ENCODE measurements around the gene RBM42.

RBM42 gene

GRCh38 chr19:35641515-35642151 lies 12.8 kb downstream of the RBM42 start, which contains the start of gene ETV2:
Gene ETV2, plus strand, starts transcription at chr19:35641745. Its CDS starts 716 bp downstream, at chr19:35642461.
- H3K4me3 Mint-ChIP-seq, result peak within 1 kb of the TSS; percentile 84
- DNase-seq, result peak; percentile 52
- no peak within 1 kb of the TSS for H3K27ac Mint-ChIP-seq

GRCh38 chr19:35642312-35642711 lies 13.5 kb downstream of the RBM42 start:
- Mint-ChIP-seq H3K27ac (no peak overlapping the region), H3K4me1 (peaks cover 46% of the 10 kb centered on the region), H3K4me3 (peak overlapping the region; percentile 84), H3K36me3 (ENCODE audit: low read depth) (peaks cover 8% of the 10 kb centered on the region), H3K27me3 (ENCODE audit: low read depth, poor library complexity) (peaks cover 5% of the 10 kb centered on the region), H3K9me3 (no peaks in the 10 kb centered on the region)
- no peak for DNase-seq
- no peak for TF ChIP-seq CTCF (IDR thresholded peaks at IDR 0.05)

More at GRCh38 chr19:35641515-35642151, 12.8 kb downstream of the RBM42 start, which contains the start of gene ETV2:
- Mint-ChIP-seq H3K9me3 (no peaks in the 10 kb centered on the region), H3K27me3 (ENCODE audit: low read depth, poor library complexity) (peaks cover 5% of the 10 kb centered on the region), H3K4me1 (peaks cover 46% of the 10 kb centered on the region), H3K36me3 (ENCODE audit: low read depth) (peaks cover 8% of the 10 kb centered on the region)
- TF ChIP-seq CTCF (IDR thresholded peaks at IDR 0.05), result no peak

GRCh38 chr19:35642798-35643254 lies 14.0 kb downstream of the RBM42 start:
- Mint-ChIP-seq H3K4me1 (peaks cover 46% of the 10 kb centered on the region), H3K27ac (no peak overlapping the region), H3K27me3 (ENCODE audit: low read depth, poor library complexity) (peaks cover 5% of the 10 kb centered on the region), H3K9me3 (no peaks in the 10 kb centered on the region), H3K4me3 (peak overlapping the region; percentile 84), H3K36me3 (ENCODE audit: low read depth) (peaks cover 6% of the 10 kb centered on the region)
- no peak for TF ChIP-seq CTCF (IDR thresholded peaks at IDR 0.05)
- DNase-seq, result no peak

GRCh38 chr19:35643255-35644205 lies 14.7 kb downstream of the RBM42 start:
- Mint-ChIP-seq H3K9me3 (no peaks in the 10 kb centered on the region), H3K4me1 (peaks cover 52% of the 10 kb centered on the region), H3K27ac (peak overlapping the region; percentile 68), H3K4me3 (peak overlapping the region; percentile 84), H3K27me3 (ENCODE audit: low read depth, poor library complexity) (peaks cover 5% of the 10 kb centered on the region), H3K36me3 (ENCODE audit: low read depth) (no peaks in the 10 kb centered on the region)
- DNase-seq, result peak; percentile 86
- no peak for TF ChIP-seq CTCF (IDR thresholded peaks at IDR 0.05)

GRCh38 chr19:35644206-35644986 lies 15.6 kb downstream of the RBM42 start:
- Mint-ChIP-seq H3K4me3 (peak overlapping the region; percentile 84), H3K4me1 (peaks cover 53% of the 10 kb centered on the region), H3K27me3 (ENCODE audit: low read depth, poor library complexity) (peaks cover 7% of the 10 kb centered on the region), H3K27ac (peak overlapping the region; percentile 94), H3K9me3 (no peaks in the 10 kb centered on the region), H3K36me3 (ENCODE audit: low read depth) (no peaks in the 10 kb centered on the region)
- DNase-seq, result peak; percentile 91
- TF ChIP-seq CTCF (IDR thresholded peaks at IDR 0.05), result no peak

Measured in nephron progenitor cell (in vitro differentiated cells).